CD4-positive, alpha-beta memory T cell (primary cell): ENCODE results near the gene TMOD4. TPM values are rescaled to one million over a fixed set of nuclear protein-coding genes. Genes with fewer than 3 reads are reported as not detected.

Experiments used
- CTCF ChIA-PET: fragments of 350-600 bp; sonication (Branson Sonifier 250); formaldehyde crosslinking; loops from one replicate; lab custom pipeline; 2021; ENCODE audit warnings: inconsistent platforms; ENCODE audit not compliant: partially characterized antibody; lab: Charles Lee
- POLR2A ChIA-PET: fragments of 350-600 bp; sonication (Branson Sonifier 250); formaldehyde crosslinking; loops from one replicate; lab custom pipeline; 2021; ENCODE audit not compliant: partially characterized antibody; lab: Charles Lee
- DNase-seq, 5 donors: peaks; one replicate each; pipeline versions ENCODE4 v3.0.0 to v3.0.0-alpha.2; 2020 to 2022; ENCODE audit warnings: mixed read lengths in 1 of 5
- H3K27ac ChIP-seq: one replicate; pipeline ENCODE4 v1.7.0; 2013; ENCODE audit warnings: low read depth, low read length
- H3K27me3 ChIP-seq: 2 replicates; pipeline ENCODE4 v1.7.0; 2013; ENCODE audit warnings: mild to moderate bottlenecking, low read length, moderate library complexity; ENCODE audit not compliant: insufficient read depth
- H3K36me3 ChIP-seq: 2 replicates; pipeline ENCODE4 v1.7.0; 2013; ENCODE audit warnings: mild to moderate bottlenecking, low read length, moderate library complexity; ENCODE audit not compliant: insufficient read depth
- H3K4me1 ChIP-seq: 2 replicates; pipeline ENCODE4 v1.7.0; 2013; ENCODE audit warnings: mild to moderate bottlenecking, low read length, moderate library complexity; ENCODE audit not compliant: insufficient read depth
- H3K4me3 ChIP-seq, 2 donors: one replicate each; pipeline ENCODE4 v1.7.0; 2013; ENCODE audit warnings: low read length in 2 of 2, mild to moderate bottlenecking in 1 of 2
- H3K9me3 ChIP-seq, 2 donors: one replicate each; pipeline ENCODE4 v1.7.0; 2013; ENCODE audit warnings: low read length in 2 of 2, control low read depth in 1 of 2; ENCODE audit not compliant: control insufficient read depth in 1 of 2
- H3K27ac Mint-ChIP-seq, 7 donors: one replicate each; pipeline ENCODE4 v1.8.0; 2020 to 2021; ENCODE audit warnings: mixed read lengths in 7 of 7, mild to moderate bottlenecking in 6 of 7, inconsistent platforms in 3 of 7, moderate library complexity in 3 of 7
- H3K27me3 Mint-ChIP-seq, 2 donors: one replicate each; pipeline ENCODE4 v1.8.0; 2020 to 2021; ENCODE audit warnings: mixed read lengths in 2 of 2
- H3K36me3 Mint-ChIP-seq, 2 donors: one replicate each; pipeline ENCODE4 v1.8.0; 2020 to 2021; ENCODE audit warnings: mixed read lengths in 2 of 2, inconsistent platforms in 1 of 2, mild to moderate bottlenecking in 1 of 2
- H3K4me1 Mint-ChIP-seq, 4 donors: one replicate each; pipeline ENCODE4 v1.8.0; 2020 to 2021; ENCODE audit warnings: mixed read lengths in 4 of 4, mild to moderate bottlenecking in 1 of 4
- H3K4me3 Mint-ChIP-seq, 8 donors: one replicate each; pipeline ENCODE4 v1.8.0; 2020 to 2021; ENCODE audit warnings: mixed read lengths in 8 of 8, mild to moderate bottlenecking in 7 of 8, moderate library complexity in 6 of 8, inconsistent platforms in 3 of 8
- H3K9me3 Mint-ChIP-seq, 8 donors: one replicate each; pipeline ENCODE4 v1.8.0; 2020 to 2021; ENCODE audit warnings: mixed read lengths in 8 of 8, mild to moderate bottlenecking in 5 of 8, inconsistent platforms in 3 of 8, moderate library complexity in 1 of 8
- intact Hi-C: fragments of 100-400 bp; cut with micrococcal nuclease; formaldehyde crosslinking; loops from one replicate; pipeline ENCODE4 v1.15.1; 2023
- polyA plus RNA-seq, 2 donors: library from polyadenylated mRNA; unstranded; fragments of 300-500 nt; fragmentation: Illumina TruSeq; gene quantifications; one replicate each; pipeline ENCODE4 v1.2.3, GENCODE V29; 2021
- total RNA-seq, 2 experiments: library from RNA; stranded (reverse); gene quantifications; one replicate each; pipeline ENCODE4 v1.2.3, GENCODE V29; 2021

Gene TMOD4
- total and polyA plus RNA-seq, 4 experiments from 2014 or later = 6.4 TPM; not detected in 2

GRCh38 chr1:151187205-151187604 lies 11.4 kb upstream of the TMOD4 start:
- no peaks in the 10 kb centered on the region for H3K27me3 Mint-ChIP-seq
- ChIA-PET POLR2A (interaction anchor here (1.0 kb wide), 1 partner anchor 10 kb away, joined by 3 read pairs; no protein-coding TSS in a partner anchor), CTCF (interaction anchor here (0.9 to 1.7 kb wide), 4 partner anchors 11 to 87 kb away, joined by 3 to 4 read pairs (median 4); partner anchors contain the start of gene TMOD4)
- peak overlapping the region in 1 of 7 donors; percentile 35 for H3K27ac Mint-ChIP-seq
- Histone ChIP-seq H3K9me3 (no peaks in the 10 kb centered on the region), H3K27me3 (no peaks in the 10 kb centered on the region), H3K4me1 (peaks cover 25% of the 10 kb centered on the region), H3K4me3 (no peak overlapping the region), H3K36me3 (peaks cover 24% of the 10 kb centered on the region), H3K27ac (no peak overlapping the region)
- intact Hi-C loops = no loop called here
- peaks cover 24 to 47% (median 33%) of the 10 kb centered on the region in 4 donors for H3K4me1 Mint-ChIP-seq
- peaks cover 29 to 46% of the 10 kb centered on the region in 2 donors for H3K36me3 Mint-ChIP-seq
- DNase-seq = no peak
- H3K9me3 Mint-ChIP-seq = no peaks in the 10 kb centered on the region
- H3K4me3 Mint-ChIP-seq = peak overlapping the region in 1 of 8 donors; percentile 15

- intact Hi-C loops = no loop called here
- Mint-ChIP-seq H3K27ac (peak overlapping the region in 1 of 7 donors; percentile 66), H3K9me3 (no peaks in the 10 kb centered on the region), H3K4me3 (no peak overlapping the region), H3K36me3 (peaks cover 49 to 61% of the 10 kb centered on the region in 2 donors), H3K4me1 (peaks cover 19 to 27% (median 20%) of the 10 kb centered on the region in 4 donors), H3K27me3 (no peaks in the 10 kb centered on the region)
- Histone ChIP-seq H3K36me3 (peaks cover 42% of the 10 kb centered on the region), H3K27me3 (no peaks in the 10 kb centered on the region), H3K9me3 (no peaks in the 10 kb centered on the region), H3K27ac (no peak overlapping the region), H3K4me1 (peaks cover 15% of the 10 kb centered on the region), H3K4me3 (no peak overlapping the region)
- ChIA-PET CTCF (interaction anchor here (0.7 to 2.0 kb wide), 2 partner anchors 68 to 160 kb away, joined by 3 to 6 read pairs; no protein-coding TSS in a partner anchor), POLR2A (interaction anchor here (0.7 to 1.7 kb wide), 2 partner anchors 14 to 487 kb away, joined by 3 to 5 read pairs; partner anchors contain the start of gene GOLPH3L)
- DNase-seq = no peak
Measured at GRCh38 chr1:151184211-151184610, 8.4 kb upstream of the TMOD4 start.

- H3K27me3 Mint-ChIP-seq = no peaks in the 10 kb centered on the region
- CTCF ChIA-PET = interaction anchor here (0.7 to 2.1 kb wide), 4 partner anchors 10 to 130 kb away, joined by 3 to 13 read pairs (median 4); no protein-coding TSS in a partner anchor
- no peak for DNase-seq
- Histone ChIP-seq H3K4me1 (no peaks in the 10 kb centered on the region), H3K36me3 (peaks cover 49% of the 10 kb centered on the region), H3K4me3 (no peak overlapping the region), H3K9me3 (no peaks in the 10 kb centered on the region), H3K27me3 (no peaks in the 10 kb centered on the region), H3K27ac (no peak overlapping the region)
- intact Hi-C loops = no loop called here
- POLR2A ChIA-PET = interaction anchor here (0.8 to 2.4 kb wide), 4 partner anchors 10 to 19 kb away, joined by 3 to 9 read pairs (median 4); partner anchors contain the start of genes LYSMD1, SCNM1 and VPS72
- H3K4me3 Mint-ChIP-seq = peak overlapping the region in 1 of 8 donors; percentile 20
- H3K36me3 Mint-ChIP-seq = peaks cover 48 to 77% of the 10 kb centered on the region in 2 donors
- peaks cover 0 to 3% (median under 1%) of the 10 kb centered on the region in 4 donors for H3K4me1 Mint-ChIP-seq
- H3K9me3 Mint-ChIP-seq = no peaks in the 10 kb centered on the region
- peak overlapping the region in 4 of 7 donors; percentile 8 to 65 (median 28) for H3K27ac Mint-ChIP-seq
Measured at GRCh38 chr1:151176514-151177045, 799 bp upstream of the TMOD4 start.

- H3K4me3 Mint-ChIP-seq = no peak overlapping the region
- Histone ChIP-seq H3K4me1 (no peaks in the 10 kb centered on the region), H3K9me3 (no peaks in the 10 kb centered on the region), H3K36me3 (peaks cover 49% of the 10 kb centered on the region), H3K4me3 (no peak overlapping the region), H3K27ac (no peak overlapping the region), H3K27me3 (no peaks in the 10 kb centered on the region)
- H3K4me1 Mint-ChIP-seq = peaks cover 0 to 2% (median under 1%) of the 10 kb centered on the region in 4 donors
- intact Hi-C loops = no loop called here
- ChIA-PET POLR2A (interaction anchor here (2.2 kb wide), 1 partner anchor 9 kb away, joined by 9 read pairs; the partner anchor contains the start of genes LYSMD1 and SCNM1), CTCF (interaction anchor here (0.7 to 2.1 kb wide), 5 partner anchors 9 to 165 kb away, joined by 3 to 13 read pairs (median 5); no protein-coding TSS in a partner anchor)
- H3K27ac Mint-ChIP-seq = peak overlapping the region in 5 of 7 donors; percentile 7 to 78 (median 29)
- no peaks in the 10 kb centered on the region for H3K9me3 Mint-ChIP-seq
- no peak for DNase-seq
- no peaks in the 10 kb centered on the region for H3K27me3 Mint-ChIP-seq
- peaks cover 39 to 77% of the 10 kb centered on the region in 2 donors for H3K36me3 Mint-ChIP-seq
Measured at GRCh38 chr1:151175041-151175741, 590 bp downstream of the TMOD4 start.

- no peak for DNase-seq
- H3K27ac Mint-ChIP-seq = peak overlapping the region in 4 of 7 donors; percentile 19 to 71 (median 50)
- ChIA-PET CTCF (interaction anchor here (1.3 to 2.6 kb wide), 2 partner anchors 15 to 72 kb away, joined by 3 to 5 read pairs; partner anchors contain the start of gene TNFAIP8L2), POLR2A (interaction anchor here (0.6 to 6.9 kb wide), 4 partner anchors 13 to 542 kb away, joined by 3 to 79 read pairs (median 10); partner anchors contain the start of genes TNFAIP8L2 and VPS72)
- H3K36me3 Mint-ChIP-seq = peaks cover 32 to 67% of the 10 kb centered on the region in 2 donors
- H3K9me3 Mint-ChIP-seq = peaks cover 0 to under 1% (median 0%) of the 10 kb centered on the region in 8 donors
- no peak overlapping the region for H3K4me3 ChIP-seq
- no peak overlapping the region for H3K4me3 Mint-ChIP-seq
- H3K27me3 ChIP-seq = no peaks in the 10 kb centered on the region
- H3K36me3 ChIP-seq = peaks cover 36% of the 10 kb centered on the region
- no peaks in the 10 kb centered on the region for H3K9me3 ChIP-seq
- H3K4me1 ChIP-seq = peaks cover 14% of the 10 kb centered on the region
- intact Hi-C loops = no loop called here
- no peak overlapping the region for H3K27ac ChIP-seq
- H3K4me1 Mint-ChIP-seq = peaks cover 10 to 17% (median 14%) of the 10 kb centered on the region in 4 donors
- no peaks in the 10 kb centered on the region for H3K27me3 Mint-ChIP-seq
Measured at GRCh38 chr1:151171190-151171589, 4.6 kb downstream of the TMOD4 start.

- peak overlapping the region; percentile 26 to 98 (median 81) for H3K27ac Mint-ChIP-seq
- peak overlapping the region; percentile 73 for H3K27ac ChIP-seq
- CTCF ChIA-PET = interaction anchor here (1.2 to 3.5 kb wide), 3 partner anchors 10 to 67 kb away, joined by 4 to 17 read pairs (median 6); partner anchors contain the start of gene TNFAIP8L2
- DNase-seq = no peak
- peaks cover 0 to 5% (median 0%) of the 10 kb centered on the region in 8 donors for H3K9me3 Mint-ChIP-seq
- H3K27me3 Mint-ChIP-seq = peaks cover 2% of the 10 kb centered on the region in 2 donors
- intact Hi-C loops = no loop called here
- no peaks in the 10 kb centered on the region for H3K27me3 ChIP-seq
- H3K4me3 ChIP-seq = peak overlapping the region in 1 of 2 donors; percentile 91
- H3K4me1 Mint-ChIP-seq = peaks cover 21 to 51% (median 38%) of the 10 kb centered on the region in 4 donors
- no peaks in the 10 kb centered on the region for H3K9me3 ChIP-seq
- peaks cover 30% of the 10 kb centered on the region for H3K4me1 ChIP-seq
- POLR2A ChIA-PET = interaction anchor here (0.6 to 6.9 kb wide), 11 partner anchors 8 to 812 kb away, joined by 3 to 79 read pairs (median 7); partner anchors contain the start of genes MINDY1, PIP5K1A, TMOD4 and TNFAIP8L2
- peak overlapping the region; percentile 94 to 100 (median 98) for H3K4me3 Mint-ChIP-seq
- H3K36me3 ChIP-seq = peaks cover 27% of the 10 kb centered on the region
- peaks cover 29 to 61% of the 10 kb centered on the region in 2 donors for H3K36me3 Mint-ChIP-seq
Measured at GRCh38 chr1:151167116-151167515, 8.7 kb downstream of the TMOD4 start.
